Tibial artery (tissue), 4 donors: ENCODE data around the gene CXorf65.
A peak's percentile ranks its signal among the peaks of the same experiment; 100 is the strongest.

Experiments
- DNase-seq, 2 donors: peaks; one replicate each; pipeline ENCODE4 v3.0.0-alpha.2; 2019
- H3K27ac ChIP-seq, 2 donors: fragments of 200-600 bp; sonication (generic) in 1 of 2; 1 replicate in 1 of 2; 2 replicates in 1 of 2; pipeline ENCODE4 v1.5.1; 2018 to 2019; ENCODE audit warnings: mild to moderate bottlenecking in 1 of 2
- H3K27me3 ChIP-seq, 2 donors: fragments of 200-600 bp; sonication (generic) in 1 of 2; one replicate each; pipeline versions ENCODE4 v1.5.1 to v1.6.0; 2016 to 2019
- H3K36me3 ChIP-seq, 3 donors: fragments of 200-600 bp; sonication (generic) in 2 of 3; one replicate each; pipeline ENCODE4 v1.5.1; 2016 to 2019; ENCODE audit warnings: mild to moderate bottlenecking in 2 of 3
- H3K4me1 ChIP-seq, 4 donors: fragments of 200-600 bp; sonication (generic) in 2 of 4; 1 replicate in 3 of 4; 2 replicates in 1 of 4; pipeline ENCODE4 v1.5.1; 2016 to 2019
- H3K4me3 ChIP-seq, 2 donors: fragments of 200-600 bp; sonication (generic) in 1 of 2; 1 replicate in 1 of 2; 2 replicates in 1 of 2; pipeline ENCODE4 v1.5.1; 2018 to 2019; ENCODE audit warnings: mild to moderate bottlenecking in 2 of 2
- H3K9me3 ChIP-seq, 3 donors: fragments of 200-600 bp; sonication (generic) in 1 of 3; one replicate each; pipeline ENCODE4 v1.5.1; 2016 to 2019
- CTCF ChIP-seq, 2 experiments: fragments of 200-600 bp in 1 of 2; fragments of 450-650 bp in 1 of 2; IDR thresholded peaks; one replicate each; pipeline ENCODE4 v1.5.1; 2017 to 2019; ENCODE audit warnings: antibody characterized with exemption in 2 of 2, mild to moderate bottlenecking in 1 of 2, moderate library complexity in 1 of 2
- intact Hi-C: fragments of 100-400 bp; cut with DNase I; formaldehyde crosslinking; loops from one replicate; pipeline ENCODE4 v1.15.0; 2023; ENCODE audit warnings: low total_unique reads

CXorf65 gene

GRCh38 chrX:71081330-71082123, 25.0 kb downstream of the CXorf65 start:
- no peak for DNase-seq
- TF ChIP-seq CTCF (IDR thresholded peaks at IDR 0.05), result no peak
- no peak overlapping the region for H3K4me3 ChIP-seq
- no peak overlapping the region for H3K27ac ChIP-seq
- H3K27me3 ChIP-seq, result no peaks in the 10 kb centered on the region
- H3K36me3 ChIP-seq, result no peaks in the 10 kb centered on the region
- H3K9me3 ChIP-seq, result no peaks in the 10 kb centered on the region
- intact Hi-C loops, result no loop called here
- no peaks in the 10 kb centered on the region for H3K4me1 ChIP-seq

- no peaks in the 10 kb centered on the region for H3K9me3 ChIP-seq
- intact Hi-C loops, result no loop called here
- H3K27ac ChIP-seq, result no peak overlapping the region
- H3K4me3 ChIP-seq, result no peak overlapping the region
- H3K36me3 ChIP-seq, result no peaks in the 10 kb centered on the region
- no peaks in the 10 kb centered on the region for H3K27me3 ChIP-seq
- no peak for TF ChIP-seq CTCF (IDR thresholded peaks at IDR 0.05)
- DNase-seq, result no peak
- H3K4me1 ChIP-seq, result peaks cover 0 to 14% (median 0%) of the 10 kb centered on the region in 4 donors
These were observed 36.0 kb downstream of the CXorf65 start for GRCh38 chrX:71070531-71070930.

- Histone ChIP-seq H3K27me3 (no peaks in the 10 kb centered on the region), H3K9me3 (no peaks in the 10 kb centered on the region), H3K36me3 (no peaks in the 10 kb centered on the region), H3K27ac (peak within 1 kb of the TSS; percentile 81 to 84), H3K4me1 (peaks cover 0 to 14% (median 0%) of the 10 kb centered on the region in 4 donors), H3K4me3 (peak within 1 kb of the TSS; percentile 65 to 66)
- intact Hi-C loops, result no loop called here
- TF ChIP-seq CTCF (IDR thresholded peaks at IDR 0.05), result peak in 1 of 2 experiments; percentile 78
- DNase-seq, result peak; percentile 93 to 96
These were observed 38.3 kb downstream of the CXorf65 start, which contains the start of gene SNX12 for GRCh38 chrX:71068044-71068918. TSS of gene SNX12 (minus strand) at chrX:71068334. CDS start at chrX:71068306, 28 bp downstream.

- intact Hi-C loops, result no loop called here
- TF ChIP-seq CTCF (IDR thresholded peaks at IDR 0.05), result no peak
- Histone ChIP-seq H3K27me3 (no peaks in the 10 kb centered on the region), H3K27ac (peak overlapping the region; percentile 81 to 84), H3K4me3 (peak overlapping the region; percentile 65 to 66), H3K4me1 (peaks cover 0 to 14% (median 0%) of the 10 kb centered on the region in 4 donors), H3K36me3 (peaks cover 0 to under 1% (median 0%) of the 10 kb centered on the region in 3 donors), H3K9me3 (no peaks in the 10 kb centered on the region)
- DNase-seq, result no peak
These were observed 38.9 kb downstream of the CXorf65 start for GRCh38 chrX:71067712-71068043.

GRCh38 chrX:71067089-71067488, 39.5 kb downstream of the CXorf65 start:
- H3K36me3 ChIP-seq, result peaks cover under 1 to 6% (median 6%) of the 10 kb centered on the region in 3 donors
- H3K4me3 ChIP-seq, result peak overlapping the region; percentile 65 to 66
- H3K27ac ChIP-seq, result peak overlapping the region; percentile 81 to 84
- intact Hi-C loops, result no loop called here
- peaks cover 0 to 14% (median 0%) of the 10 kb centered on the region in 4 donors for H3K4me1 ChIP-seq
- H3K27me3 ChIP-seq, result no peaks in the 10 kb centered on the region
- TF ChIP-seq CTCF (IDR thresholded peaks at IDR 0.05), result no peak
- no peak for DNase-seq
- no peaks in the 10 kb centered on the region for H3K9me3 ChIP-seq
